Neutrophil (primary cell): ENCODE measurements around the gene RECQL5.
A peak's percentile ranks its signal among the peaks of the same experiment; 100 is the strongest.

Experiments used
- H3K27ac ChIP-seq: fragments of 200-600 bp; sonication (generic); 2 replicates; pipeline ENCODE4 v1.5.1; 2016; ENCODE audit warnings: mild to moderate bottlenecking, moderate library complexity
- H3K27me3 ChIP-seq: fragments of 200-600 bp; sonication (generic); 2 replicates; pipeline ENCODE4 v1.6.0; 2016; ENCODE audit warnings: mild to moderate bottlenecking
- H3K36me3 ChIP-seq: fragments of 200-600 bp; sonication (generic); 2 replicates; pipeline ENCODE4 v1.5.1; 2017
- H3K4me1 ChIP-seq, 2 experiments: fragments of 200-600 bp in 1 of 2; sonication (generic) in 1 of 2; 1 replicate in 1 of 2; 2 replicates in 1 of 2; pipeline versions ENCODE4 v1.5.1 to v1.6.1; 2013 to 2016; ENCODE audit warnings: low read depth in 1 of 2, low read length in 1 of 2, mild to moderate bottlenecking in 1 of 2, moderate library complexity in 1 of 2; ENCODE audit not compliant: control insufficient read depth in 1 of 2, insufficient read depth in 1 of 2
- H3K4me3 ChIP-seq, 2 experiments: fragments of 200-600 bp in 1 of 2; sonication (generic) in 1 of 2; 1 replicate in 1 of 2; 2 replicates in 1 of 2; pipeline ENCODE4 v1.5.1; 2013 to 2016; ENCODE audit warnings: low read depth in 1 of 2, low read length in 1 of 2, mild to moderate bottlenecking in 1 of 2, moderate library complexity in 1 of 2
- H3K9me3 ChIP-seq: fragments of 200-600 bp; sonication (generic); 2 replicates; pipeline ENCODE4 v1.5.1; 2016
- CTCF ChIP-seq: fragments of 200-600 bp; sonication (generic); IDR thresholded peaks from 2 replicates; pipeline ENCODE4 v1.5.1; 2016; ENCODE audit warnings: antibody characterized with exemption

RECQL5 gene

GRCh38 chr17:75652934-75653549, 13.9 kb downstream of the RECQL5 start:
- peak; percentile 45 for TF ChIP-seq CTCF
- H3K36me3 ChIP-seq: peaks cover 22% of the 10 kb centered on the region
- H3K27ac ChIP-seq: peak overlapping the region; percentile 75

GRCh38 chr17:75652341-75652740, 14.6 kb downstream of the RECQL5 start:
- TF ChIP-seq CTCF: no peak
- peaks cover 20% of the 10 kb centered on the region for H3K36me3 ChIP-seq
- no peak overlapping the region for H3K4me3 ChIP-seq
- H3K27ac ChIP-seq: no peak overlapping the region
- H3K9me3 ChIP-seq: no peaks in the 10 kb centered on the region
- no peaks in the 10 kb centered on the region for H3K27me3 ChIP-seq
- H3K4me1 ChIP-seq: peaks cover 34 to 40% of the 10 kb centered on the region in 2 experiments

More at GRCh38 chr17:75652934-75653549, 13.9 kb downstream of the RECQL5 start:
- no peak overlapping the region for H3K4me3 ChIP-seq
- peaks cover 34 to 40% of the 10 kb centered on the region in 2 experiments for H3K4me1 ChIP-seq
- no peaks in the 10 kb centered on the region for H3K27me3 ChIP-seq
- no peaks in the 10 kb centered on the region for H3K9me3 ChIP-seq

GRCh38 chr17:75650874-75651273, 16.1 kb downstream of the RECQL5 start:
- H3K27ac ChIP-seq: no peak overlapping the region
- no peak overlapping the region for H3K4me3 ChIP-seq
- peaks cover 20% of the 10 kb centered on the region for H3K36me3 ChIP-seq
- no peak for TF ChIP-seq CTCF
- no peaks in the 10 kb centered on the region for H3K9me3 ChIP-seq
- H3K4me1 ChIP-seq: peaks cover 40 to 42% of the 10 kb centered on the region in 2 experiments
- no peaks in the 10 kb centered on the region for H3K27me3 ChIP-seq

GRCh38 chr17:75649687-75650086, 17.3 kb downstream of the RECQL5 start:
- Histone ChIP-seq H3K4me1 (peaks cover 35 to 36% of the 10 kb centered on the region in 2 experiments), H3K27me3 (no peaks in the 10 kb centered on the region), H3K27ac (no peak overlapping the region), H3K4me3 (no peak overlapping the region), H3K9me3 (no peaks in the 10 kb centered on the region), H3K36me3 (peaks cover 20% of the 10 kb centered on the region)
- TF ChIP-seq CTCF: no peak

GRCh38 chr17:75647921-75648320, 19.0 kb downstream of the RECQL5 start:
- Histone ChIP-seq H3K27ac (no peak overlapping the region), H3K4me1 (peaks cover 17 to 18% of the 10 kb centered on the region in 2 experiments), H3K9me3 (no peaks in the 10 kb centered on the region), H3K4me3 (no peak overlapping the region), H3K27me3 (no peaks in the 10 kb centered on the region), H3K36me3 (peaks cover 28% of the 10 kb centered on the region)
- no peak for TF ChIP-seq CTCF
